Activated gamma-delta T cell treated with Interleukin-2 at 50 U/mL for 16 hours (primary cell): ENCODE results near the gene APLP2.
A peak's percentile ranks its signal among the peaks of the same experiment; 100 is the strongest.
"Not testable (repeated sequence)": the region's sequence is repeated elsewhere in the genome, so short reads cannot be mapped to it uniquely, and the experiment has no call there.

Source experiments
- DNase-seq: peaks from one replicate; pipeline ENCODE4 v3.0.0-alpha.2; 2020

APLP2 gene

GRCh38 chr11:130062026-130062425, 7.7 kb upstream of the APLP2 start:
- DNase-seq = no peak

DNA sequence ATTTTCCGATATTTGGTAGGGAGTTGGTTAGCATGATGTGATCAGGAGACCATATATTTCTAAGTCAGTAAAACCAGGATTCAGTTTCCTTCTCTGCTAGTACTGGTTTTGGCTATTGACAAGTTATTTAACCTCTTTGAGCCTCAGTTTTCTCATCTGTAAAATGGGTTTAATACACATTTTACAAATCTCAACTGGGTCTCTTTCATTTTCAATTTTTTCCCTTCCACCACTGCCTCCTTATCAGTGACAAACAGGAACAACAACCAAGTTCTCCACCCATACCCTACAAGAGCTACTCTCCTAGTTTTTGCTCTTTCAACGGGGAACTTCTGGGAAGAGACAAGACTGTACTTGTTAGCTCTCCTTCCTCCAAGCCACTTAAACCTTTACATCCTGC, 6.2 kb upstream of the APLP2 start:
- DNase-seq = no peak

GRCh38 chr11:130064596-130064995, 5.1 kb upstream of the APLP2 start:
- no peak for DNase-seq

GRCh38 chr11:130066338-130066737, 3.4 kb upstream of the APLP2 start:
- DNase-seq = no peak

- DNase-seq = no peak
Measured at GRCh38 chr11:130068546-130068985, 1.1 kb upstream of the APLP2 start.

GRCh38 chr11:130068986-130069658, 572 bp upstream of the APLP2 start:
- DNase-seq = peak; percentile 47

DNA sequence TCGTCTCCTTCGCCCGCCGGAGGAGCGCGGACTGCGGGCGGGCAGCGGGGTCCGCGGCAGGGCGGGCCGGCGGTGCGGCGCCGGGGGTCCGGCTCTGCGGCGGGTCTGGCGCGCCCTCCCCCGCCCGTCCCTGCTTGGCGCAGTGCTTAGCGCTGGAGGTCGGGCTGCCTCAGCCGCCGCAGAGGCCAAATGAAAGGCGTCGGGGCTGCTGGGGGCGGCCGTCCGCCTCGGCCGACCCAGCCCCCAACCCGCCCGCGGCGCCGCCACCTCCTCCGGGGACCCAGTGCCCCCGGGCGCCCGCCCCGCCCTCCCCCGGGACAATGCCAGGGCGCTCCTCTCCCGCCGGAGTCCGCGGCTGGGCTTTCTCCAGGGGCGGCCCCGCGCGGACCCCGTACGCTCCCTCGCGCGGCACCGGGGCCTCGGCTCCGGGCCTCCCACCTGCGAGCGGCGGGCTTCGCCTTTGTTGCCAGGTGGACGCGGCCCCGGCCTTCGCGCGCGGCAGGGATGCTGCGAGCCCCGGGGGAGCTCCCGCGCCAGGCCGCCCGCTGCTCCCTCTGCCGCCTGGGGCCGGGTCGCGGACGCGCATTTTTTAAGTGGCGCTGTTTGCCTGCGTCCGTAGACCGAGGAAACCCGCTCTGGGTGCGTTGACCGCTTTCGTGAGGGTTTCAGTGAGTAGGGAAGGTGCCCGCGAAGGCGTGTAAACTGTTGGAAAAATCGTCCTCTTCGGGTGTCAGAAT, 583 bp downstream of the APLP2 start:
- DNase-seq = peak; percentile 33

DNA sequence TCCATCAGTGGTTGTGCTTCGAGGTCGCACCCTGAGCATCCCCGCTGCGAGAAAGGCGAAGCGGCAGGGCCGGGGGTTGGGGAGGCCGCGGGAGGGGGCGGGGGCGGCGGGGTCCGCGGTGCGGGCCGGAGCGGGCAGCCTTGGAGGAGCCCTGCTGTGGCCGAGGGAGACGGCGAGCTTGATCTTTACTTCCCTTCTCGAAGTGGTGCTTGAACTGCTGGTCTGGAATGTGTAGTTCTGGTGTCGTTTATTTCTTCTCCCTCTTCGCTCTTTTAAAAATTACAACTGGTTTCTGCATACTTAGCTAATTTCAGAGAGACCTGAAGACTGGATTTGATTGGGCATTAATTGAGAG, 1.1 kb downstream of the APLP2 start:
- no peak for DNase-seq

GRCh38 chr11:130071211-130071712, 1.6 kb downstream of the APLP2 start:
- no peak for DNase-seq

- DNase-seq = no peak
Measured at GRCh38 chr11:130074736-130075135, 5.0 kb downstream of the APLP2 start.

DNA sequence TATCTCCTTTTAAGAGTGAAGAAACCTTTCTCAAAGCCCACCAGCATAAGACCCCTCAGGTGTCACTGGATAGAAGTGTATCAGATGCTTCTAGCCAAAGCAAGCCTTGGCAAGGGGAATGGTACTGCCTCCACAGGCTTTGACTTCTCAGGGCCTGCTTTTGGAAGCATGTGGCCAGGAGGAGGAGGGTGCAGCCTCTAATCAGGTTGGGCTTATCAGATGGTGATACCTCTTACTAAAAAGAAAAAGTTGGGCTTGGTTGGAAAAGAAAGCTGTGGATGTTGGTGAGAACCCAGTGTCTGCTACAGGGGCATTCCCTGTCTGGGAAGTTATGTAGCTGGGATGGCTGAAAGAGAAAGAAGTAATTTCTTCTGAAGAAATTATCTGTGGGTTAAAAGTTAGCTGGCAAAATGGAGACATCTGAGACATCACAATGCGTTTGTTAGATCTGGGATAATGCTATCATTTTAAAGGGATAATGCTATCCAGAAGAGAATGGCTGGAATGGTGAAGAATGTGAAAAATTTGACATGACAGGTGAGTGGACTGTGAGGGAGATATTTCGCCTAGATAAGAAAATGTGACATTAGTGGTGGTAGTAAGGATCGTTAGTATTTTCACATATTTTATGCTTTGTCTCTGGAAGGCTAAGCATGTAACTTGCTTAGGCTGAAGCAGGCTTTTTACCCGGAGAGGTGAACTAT, 7.2 kb downstream of the APLP2 start:
- no peak for DNase-seq

DNA sequence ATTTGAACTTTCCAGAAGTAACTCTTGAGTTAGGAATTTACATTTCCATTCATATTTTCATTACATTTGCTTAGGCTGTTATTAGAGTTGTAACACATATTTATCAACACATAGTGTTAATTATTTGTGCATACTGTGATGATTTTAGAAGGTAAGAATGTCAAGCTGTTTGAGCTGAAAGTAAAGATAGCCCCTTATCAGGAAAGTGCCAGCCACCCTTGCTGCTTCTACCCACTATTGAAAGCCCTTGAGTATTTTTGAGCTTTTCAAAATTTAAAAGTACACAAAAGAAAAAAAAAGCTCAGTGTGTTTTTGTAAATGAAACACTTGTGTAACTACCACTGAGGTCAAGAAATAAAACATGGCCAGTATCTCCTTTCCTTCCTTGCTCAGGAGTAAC, 8.0 kb downstream of the APLP2 start:
- DNase-seq = no peak

DNA sequence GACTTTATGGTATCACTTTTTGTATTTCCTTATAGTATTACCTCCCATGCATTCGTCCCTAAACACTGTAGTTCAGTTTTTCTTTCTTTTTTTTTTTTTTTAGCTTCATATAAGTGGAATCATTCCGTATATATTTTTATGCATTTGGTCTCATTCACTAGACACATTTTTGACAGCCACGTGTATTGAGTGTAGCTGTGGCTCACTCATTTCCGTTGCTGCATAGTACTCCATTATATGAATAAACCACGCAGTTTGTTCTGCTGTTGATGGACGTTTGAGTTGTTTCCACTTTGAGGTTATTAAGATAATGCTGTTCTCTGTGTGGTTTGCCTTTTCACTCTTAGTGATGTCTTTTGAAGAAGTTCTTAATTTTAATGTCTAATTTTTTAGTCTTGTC, 8.4 kb downstream of the APLP2 start:
- no peak for DNase-seq

GRCh38 chr11:130085671-130086290, 16.1 kb downstream of the APLP2 start:
- DNase-seq = no peak

DNA sequence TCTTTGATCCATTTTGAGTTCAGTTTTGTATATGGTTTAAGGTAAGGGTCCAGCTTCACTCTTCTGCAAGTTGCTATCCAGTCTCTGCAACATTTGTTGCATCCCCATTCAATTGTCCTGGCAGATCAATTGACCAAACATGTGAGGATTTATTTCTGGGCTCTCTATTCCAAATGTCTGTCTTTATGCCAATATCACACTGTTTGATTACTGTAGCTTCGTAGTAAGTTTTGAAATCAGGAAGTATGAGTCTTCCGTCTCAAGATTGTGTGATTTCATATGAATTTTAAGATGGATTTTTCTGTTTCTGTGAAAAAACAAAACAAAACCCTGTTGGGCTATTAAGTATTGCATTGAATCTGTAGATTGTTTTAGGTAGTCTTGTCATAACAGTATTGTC, 17.0 kb downstream of the APLP2 start:
- no peak for DNase-seq

DNA sequence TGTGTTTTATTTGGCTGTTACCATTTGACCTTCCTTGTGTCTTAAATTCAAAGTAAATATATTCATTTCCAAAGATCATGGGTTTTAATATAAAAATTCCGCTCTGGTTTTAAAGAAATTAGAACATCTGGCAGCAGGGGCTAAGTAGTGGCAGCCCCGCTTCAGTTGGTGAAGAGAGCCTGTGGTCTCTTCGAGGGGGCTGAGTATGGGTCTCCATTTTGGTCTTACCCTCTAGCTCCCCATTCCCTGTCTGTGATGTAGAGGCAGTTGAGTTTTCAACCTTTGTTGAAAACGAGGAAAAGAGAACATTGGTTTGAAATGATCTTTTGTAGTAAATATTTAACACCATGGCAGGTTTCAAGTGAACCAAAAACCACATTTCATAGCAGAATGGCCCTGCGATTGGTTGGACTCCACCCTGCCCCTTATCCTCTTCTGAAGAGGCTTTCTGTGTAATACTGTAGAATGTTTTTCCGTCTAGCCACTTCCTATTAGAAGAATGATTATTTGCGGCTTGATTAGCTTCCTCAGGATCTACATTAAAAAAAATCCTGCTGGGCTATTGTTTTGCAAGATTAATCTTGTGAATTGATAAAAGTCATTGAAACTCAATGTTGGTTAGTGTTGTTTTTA, 17.7 kb downstream of the APLP2 start:
- DNase-seq = no peak

DNA sequence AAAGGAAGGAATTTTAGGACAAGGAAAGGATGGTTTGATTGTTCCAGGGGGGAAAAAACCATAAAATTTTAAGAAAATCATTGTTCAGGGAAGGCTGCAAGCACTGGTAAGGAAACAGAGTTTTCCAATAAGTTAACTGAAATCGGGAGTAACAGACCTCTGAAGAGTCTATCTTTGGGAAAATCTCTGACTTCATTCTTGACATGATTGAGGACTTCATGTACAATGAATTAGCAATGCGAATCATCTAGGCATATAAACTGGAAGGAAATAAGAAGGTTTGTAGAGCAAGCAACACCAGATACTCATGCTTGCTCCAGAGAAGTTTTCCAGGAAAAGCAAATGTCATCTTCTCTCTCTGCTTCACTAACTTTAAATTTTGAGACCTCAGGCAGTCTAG, 18.5 kb downstream of the APLP2 start:
- no peak for DNase-seq

- DNase-seq = no peak
Measured at GRCh38 chr11:130088919-130089673, 19.4 kb downstream of the APLP2 start.

DNA sequence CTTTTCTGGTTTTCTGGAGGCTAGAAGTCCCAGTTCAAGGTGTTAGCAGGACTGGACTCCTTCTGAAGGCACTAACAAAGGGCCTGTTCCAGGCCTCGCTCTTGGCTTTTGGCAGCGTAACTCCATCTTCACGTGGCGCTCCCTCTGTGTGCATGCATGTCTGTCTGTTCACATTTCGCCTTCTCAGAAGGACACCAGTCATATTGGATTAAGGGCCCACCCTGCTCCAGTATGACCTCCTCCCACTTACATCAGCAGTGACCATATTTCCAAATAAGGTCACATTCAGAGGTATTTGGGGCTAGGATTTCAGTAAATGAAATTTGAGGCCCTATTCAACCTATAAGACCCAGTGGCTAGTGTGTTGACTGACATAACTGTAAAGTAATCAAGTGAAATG, 20.0 kb downstream of the APLP2 start:
- DNase-seq = no peak

- not testable (repeated sequence) for DNase-seq
Measured at GRCh38 chr11:130090517-130090916, 20.8 kb downstream of the APLP2 start.

GRCh38 chr11:130091169-130091568, 21.5 kb downstream of the APLP2 start:
- not testable (repeated sequence) for DNase-seq

- DNase-seq = no peak
Measured at GRCh38 chr11:130092661-130093060, 23.0 kb downstream of the APLP2 start.
